ENCODE results near the gene DRC7.

DNA sequence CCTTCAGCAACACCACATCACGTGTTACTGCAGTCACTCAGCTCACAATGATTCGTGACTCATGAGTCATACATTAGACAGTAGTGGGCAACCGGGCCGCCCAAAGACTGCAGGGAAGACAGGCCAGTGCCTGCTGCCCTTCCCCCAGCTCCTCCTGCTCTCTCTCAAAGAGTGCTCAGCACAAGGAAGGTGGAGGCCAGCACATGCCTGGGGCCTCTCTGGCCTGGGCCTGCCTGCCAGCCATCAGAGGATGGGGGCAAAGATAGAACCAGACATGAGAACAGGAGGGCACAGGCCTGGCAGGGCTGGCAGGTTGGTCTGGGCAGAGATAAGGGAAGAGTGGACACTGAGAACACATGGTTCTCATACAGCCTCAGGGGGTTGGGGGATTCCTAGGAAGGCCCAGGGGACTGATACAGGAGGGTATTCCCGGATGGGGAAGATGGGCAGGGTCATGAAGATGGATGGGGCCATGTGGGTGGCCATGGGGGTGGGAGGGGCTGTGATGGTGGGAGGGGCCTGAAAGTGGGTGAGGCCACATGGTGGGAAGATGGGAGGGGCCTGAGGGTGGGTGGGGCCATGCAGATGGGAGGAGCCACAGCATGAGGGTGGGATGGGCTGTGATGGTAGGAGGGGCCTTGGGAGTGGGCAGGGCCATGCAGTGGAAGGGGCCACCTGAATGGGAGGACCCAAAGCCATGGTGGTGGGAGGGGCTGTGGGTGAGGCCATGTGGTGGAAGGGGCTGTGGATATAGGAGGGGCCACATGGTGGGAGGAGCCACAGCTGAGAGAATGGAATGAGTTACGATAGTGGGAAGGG, 69.9 kb downstream of the DRC7 start:
- TF ChIP-seq CTCF (IDR thresholded peaks at IDR 0.05; ENCODE audit: low read depth, low read length) (no peak), EZH2phosphoT487 (IDR thresholded peaks at IDR 0.05; ENCODE audit: low read depth) (no peak)

Data from OCI-LY3 (cell line).